Ecto neural progenitor cell (in vitro differentiated cells): ENCODE results near the gene SLC9B2.
A peak's percentile ranks its signal among the peaks of the same experiment; 100 is the strongest.

ENCODE experiments used
- DNase-seq: peaks from one replicate; pipeline ENCODE4 v3.0.0-alpha.2; 2018; ENCODE audit warnings: low spot score

SLC9B2 gene

DNA sequence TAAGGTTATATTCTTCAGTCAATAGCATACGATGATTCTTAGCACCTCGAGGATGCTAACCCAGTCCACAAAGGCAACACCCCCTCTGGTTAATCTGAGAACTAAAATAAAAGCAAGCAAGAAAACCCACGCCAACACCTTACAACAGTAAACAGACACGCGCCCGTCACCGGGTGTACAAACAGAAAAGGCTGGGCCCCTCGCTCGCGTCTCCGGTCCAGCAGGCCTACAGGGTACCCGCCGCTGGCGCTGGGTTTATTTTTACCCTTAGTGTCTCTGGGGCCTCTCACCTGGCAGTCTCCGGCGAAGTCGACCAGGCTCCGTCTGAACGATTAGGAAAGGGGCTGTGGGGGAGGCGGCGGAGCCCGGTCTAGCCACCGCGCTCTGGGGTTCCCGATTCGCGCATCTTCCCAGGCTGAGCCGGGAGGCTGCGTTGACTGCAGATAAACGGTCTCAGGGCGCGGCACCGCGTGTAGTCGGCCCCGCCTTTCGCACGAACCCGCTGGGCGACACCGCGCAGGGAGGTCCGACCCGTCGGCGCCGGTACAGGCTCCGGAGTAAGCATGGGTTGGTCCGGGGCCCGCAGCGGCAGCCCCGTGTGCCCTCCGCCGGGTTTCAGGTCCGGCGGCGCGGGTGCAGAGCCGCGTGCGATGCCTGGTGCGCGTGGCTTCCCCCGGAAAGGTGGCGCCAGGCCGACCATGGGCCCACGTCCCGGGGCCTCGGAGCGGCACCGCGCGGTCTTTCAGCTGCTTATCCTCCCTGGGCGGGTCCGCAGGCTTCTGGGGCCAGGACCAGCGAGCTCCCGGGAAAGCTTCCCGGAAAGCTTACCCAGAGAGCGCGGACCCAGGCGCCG is 441 bp downstream of the SLC9B2 start:
- peak; percentile 80 for DNase-seq

DNA sequence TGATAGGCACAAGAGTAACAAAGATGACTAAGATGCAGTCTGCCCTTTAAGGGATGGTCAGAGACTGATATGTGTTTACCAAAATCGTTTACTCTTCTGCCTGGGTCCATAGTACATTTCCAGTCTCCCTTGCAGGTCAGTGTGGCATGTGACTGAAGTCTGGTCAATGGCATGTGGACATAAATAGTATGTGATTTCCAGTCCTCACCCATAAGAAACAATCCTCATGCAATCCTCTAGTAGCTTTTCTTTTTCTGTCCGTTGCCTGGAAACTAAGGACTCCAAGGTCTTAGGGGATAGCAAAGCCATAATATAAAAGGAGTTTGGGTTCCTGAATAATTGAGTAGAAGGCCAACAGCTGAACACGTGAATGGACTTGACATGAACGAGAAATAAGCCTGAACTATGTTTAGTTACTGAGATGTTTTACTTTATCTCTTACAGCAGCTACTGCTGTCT is 1.1 kb downstream of the SLC9B2 start:
- DNase-seq: no peak

GRCh38 chr4:103074744-103075434 is 1.7 kb downstream of the SLC9B2 start:
- no peak for DNase-seq

DNA sequence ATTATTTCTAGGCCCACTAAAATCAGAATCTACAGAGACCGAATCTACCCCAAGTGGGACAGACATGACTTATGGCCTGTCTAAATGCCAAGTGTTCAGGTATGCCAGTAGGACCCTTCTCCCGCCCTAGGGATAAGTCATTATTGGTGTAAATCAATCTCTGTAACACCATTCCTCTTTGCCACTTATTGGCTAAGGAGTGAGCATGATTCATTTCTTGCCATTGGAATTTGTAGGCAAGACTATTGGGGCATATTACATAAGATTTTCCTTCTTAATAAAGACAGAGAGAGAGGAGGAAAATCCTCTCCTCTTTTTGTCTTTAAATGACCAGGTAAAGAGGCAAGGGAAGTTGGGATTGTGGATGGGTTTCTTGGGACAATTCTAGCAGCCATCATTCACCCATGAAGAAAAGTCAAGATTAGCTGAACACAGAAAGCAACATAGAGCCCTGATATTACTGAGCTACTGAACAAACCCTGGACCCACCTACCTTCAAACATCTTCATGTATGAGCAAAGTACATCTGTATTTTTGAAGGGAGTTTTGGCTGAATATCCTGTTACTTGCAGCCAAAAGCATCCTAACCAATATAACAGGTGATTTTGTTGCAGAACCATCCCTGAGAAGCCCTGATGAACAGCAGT is 2.6 kb downstream of the SLC9B2 start:
- DNase-seq: no peak

- DNase-seq: no peak
These were observed 8.6 kb downstream of the SLC9B2 start for GRCh38 chr4:103067841-103068547.

DNA sequence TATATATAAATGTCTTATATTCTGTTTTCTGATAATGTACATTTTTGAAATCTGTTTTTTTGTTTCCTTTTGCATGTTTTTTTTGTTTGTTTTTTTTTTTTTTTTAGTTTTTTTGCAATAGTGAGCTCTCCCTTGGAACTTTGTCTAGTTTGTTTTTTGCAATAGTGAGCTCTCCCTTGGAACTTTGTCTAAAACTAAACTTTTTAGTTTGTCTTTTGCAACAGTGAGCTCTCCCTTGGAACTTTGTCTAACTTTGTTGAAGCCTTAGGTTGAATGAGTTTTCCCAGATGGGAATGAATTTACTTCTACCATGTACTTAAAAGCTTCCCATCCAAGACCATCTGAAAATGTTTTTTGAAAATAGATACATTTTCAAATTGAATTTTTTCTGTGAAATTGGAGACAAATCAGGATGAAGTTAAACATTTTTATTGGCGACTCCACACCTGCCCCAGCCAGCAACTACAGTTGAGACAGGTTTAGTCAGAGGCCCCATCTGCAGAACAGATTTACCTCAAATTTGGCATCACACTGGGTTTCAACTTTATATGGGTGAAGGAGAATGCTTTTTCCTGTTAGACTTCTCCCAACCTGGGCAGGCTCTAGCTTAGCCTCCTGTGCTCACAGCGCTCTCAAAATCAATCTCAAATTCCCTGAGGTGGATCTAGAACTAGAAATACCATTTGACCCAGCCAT is 16.0 kb downstream of the SLC9B2 start:
- DNase-seq: no peak

DNA sequence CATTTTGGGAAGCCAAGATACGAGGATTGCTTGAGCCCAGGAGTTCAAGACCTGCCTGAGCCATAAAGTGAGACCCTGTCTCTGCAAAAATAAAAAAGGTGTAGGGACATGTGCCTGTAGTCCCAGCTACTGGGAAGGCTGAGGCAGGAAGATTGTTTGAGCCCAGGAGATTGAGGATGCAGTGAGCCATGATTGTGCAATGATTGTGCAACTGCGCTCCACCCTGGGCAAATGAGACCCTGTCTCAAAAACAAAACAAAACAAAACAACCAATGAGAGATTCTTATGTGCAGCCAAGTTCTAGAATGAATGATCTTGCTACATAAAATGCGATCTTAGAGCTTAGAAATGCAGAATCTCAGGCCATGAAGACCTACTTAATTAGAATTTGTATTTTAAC is 22.5 kb downstream of the SLC9B2 start:
- DNase-seq: no peak

- DNase-seq: no peak
These were observed 23.8 kb downstream of the SLC9B2 start for GRCh38 chr4:103052779-103053178.

DNA sequence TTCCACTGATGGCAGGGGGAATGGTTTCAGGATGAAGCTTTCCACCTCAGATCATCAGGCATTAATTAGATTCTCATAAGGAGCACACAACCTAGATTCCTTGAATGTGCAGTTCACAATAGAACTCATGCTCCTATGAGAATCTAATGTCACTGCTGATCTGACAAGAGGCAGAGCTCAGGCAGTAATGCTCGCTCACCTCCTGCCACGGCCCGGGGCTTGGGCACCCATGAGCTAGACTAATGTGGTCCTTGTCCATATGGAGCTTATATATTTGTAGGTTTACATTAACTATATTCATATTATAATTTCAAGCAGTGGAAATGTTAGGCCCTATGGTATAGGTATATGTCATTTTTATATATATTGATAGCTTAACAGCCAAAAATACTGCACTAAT is 24.4 kb downstream of the SLC9B2 start:
- DNase-seq: no peak

GRCh38 chr4:103050736-103051436 is 25.7 kb downstream of the SLC9B2 start:
- DNase-seq: no peak

DNA sequence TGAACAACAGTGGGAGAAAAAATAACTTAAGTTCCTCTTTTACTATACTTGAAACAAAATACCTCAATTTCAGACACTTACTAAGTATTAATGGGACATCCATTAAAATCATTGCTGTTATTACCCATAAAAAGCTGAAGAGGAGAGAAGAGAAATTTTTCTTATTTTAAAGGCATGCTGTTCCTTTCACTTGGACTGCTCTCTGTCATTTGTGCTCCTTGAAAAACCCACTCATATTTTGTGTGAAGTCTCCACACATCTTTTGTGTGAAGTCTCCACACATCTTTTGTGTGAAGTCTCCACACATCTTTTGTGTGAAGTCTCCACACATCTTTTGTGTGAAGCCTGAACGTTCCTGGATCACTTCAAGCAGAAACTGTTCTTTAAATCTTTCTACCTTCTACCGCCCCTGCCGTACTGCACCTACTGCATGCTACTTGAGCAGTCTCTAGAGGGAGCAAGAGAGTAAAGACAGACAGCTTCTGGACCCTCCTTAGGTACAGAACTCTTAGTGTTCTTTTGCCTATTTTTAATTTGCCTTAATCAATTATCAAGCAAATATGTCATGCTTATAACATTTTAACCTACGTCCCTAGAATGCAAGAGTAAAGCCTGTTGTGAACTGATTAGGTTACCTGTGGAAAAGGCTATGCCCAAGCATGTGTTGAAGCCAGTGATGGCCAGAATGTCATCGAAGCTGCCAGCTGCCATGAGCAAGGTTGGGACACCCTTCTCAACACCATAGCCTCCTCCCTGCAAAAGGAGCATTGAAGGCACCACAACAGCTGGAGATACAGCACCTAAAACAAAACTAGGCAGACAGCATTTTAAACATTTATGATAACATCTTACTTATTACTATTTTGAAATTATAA is 29.9 kb downstream of the SLC9B2 start:
- DNase-seq: no peak

- DNase-seq: no peak
These were observed 32.4 kb downstream of the SLC9B2 start for GRCh38 chr4:103044183-103044582.

DNA sequence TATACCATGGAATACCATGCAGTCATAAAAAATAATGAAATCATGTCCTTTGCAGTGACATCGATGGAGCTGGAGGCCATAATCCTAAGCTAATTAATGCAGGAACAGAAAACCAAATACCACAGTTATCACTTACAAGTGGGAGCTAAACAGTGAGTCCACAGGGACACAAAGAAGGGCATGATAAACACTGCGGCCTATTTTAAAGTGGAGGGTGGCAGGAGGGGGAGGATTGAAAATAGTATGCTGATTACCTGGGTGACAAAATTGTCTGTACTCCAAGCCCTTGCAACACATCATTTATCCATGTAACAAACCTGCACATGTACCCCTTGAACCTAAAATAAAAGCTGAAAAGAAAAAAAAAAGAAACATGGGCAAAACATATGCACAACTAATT is 40.4 kb downstream of the SLC9B2 start:
- DNase-seq: no peak

- DNase-seq: peak; percentile 58
These were observed 44.0 kb downstream of the SLC9B2 start for GRCh38 chr4:103032574-103032973.

DNA sequence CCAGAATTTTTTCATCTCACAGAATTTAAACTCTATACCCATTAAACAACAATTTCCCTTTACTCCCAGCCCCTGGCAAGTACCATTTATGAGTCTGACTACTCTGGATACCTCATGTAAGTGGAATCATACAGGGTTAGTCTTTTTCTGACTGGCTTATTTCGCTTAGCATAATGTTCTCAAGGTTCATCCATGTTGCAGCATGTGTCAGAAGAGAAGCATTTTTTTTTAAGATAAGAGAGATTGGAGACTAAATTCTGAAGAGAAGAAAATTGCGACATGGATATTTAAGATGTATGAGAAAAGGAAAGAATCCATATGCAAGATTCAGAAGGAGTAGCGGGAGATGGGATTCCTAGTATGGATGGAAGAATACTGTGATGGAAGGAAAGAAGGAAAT is 45.8 kb downstream of the SLC9B2 start:
- DNase-seq: no peak

DNA sequence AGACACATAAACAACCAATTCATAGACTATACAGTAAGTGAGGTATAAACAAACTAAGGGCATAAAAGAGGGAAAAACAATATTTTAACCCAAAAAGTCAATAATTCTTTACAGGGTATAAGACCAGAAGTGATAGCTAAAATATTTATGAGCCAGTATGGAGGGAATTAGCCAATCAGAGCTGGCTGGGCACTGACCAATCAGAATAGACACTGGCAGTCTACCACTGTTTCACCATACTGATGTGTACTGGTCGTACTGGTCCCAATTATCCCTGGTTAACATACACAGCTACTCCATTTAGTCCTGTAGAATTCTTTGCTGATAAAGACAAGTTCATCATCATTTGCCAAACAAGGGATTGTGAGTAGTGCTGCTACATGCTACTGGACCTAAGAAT is 47.3 kb downstream of the SLC9B2 start:
- no peak for DNase-seq

DNA sequence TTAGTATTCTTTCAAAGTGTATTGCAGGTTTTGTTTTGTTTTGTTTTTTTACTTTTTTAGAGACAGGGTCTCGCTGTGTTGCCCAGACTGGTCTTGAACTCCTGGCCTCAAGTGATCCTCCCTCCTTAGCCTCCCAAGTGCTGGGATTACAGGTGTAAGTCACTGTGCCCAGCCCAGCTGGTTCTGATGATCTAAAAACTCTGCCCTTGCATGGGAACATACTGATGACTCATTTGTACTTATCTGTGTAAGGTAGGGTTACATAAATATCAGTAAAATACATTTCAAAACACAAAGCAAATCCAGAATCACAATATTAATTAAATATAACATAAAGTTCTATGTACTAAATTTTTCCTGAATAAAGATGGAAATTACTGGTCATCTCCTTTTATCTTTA is 49.7 kb downstream of the SLC9B2 start:
- DNase-seq: no peak

- DNase-seq: no peak
These were observed 51.6 kb downstream of the SLC9B2 start for GRCh38 chr4:103024996-103025395.

DNA sequence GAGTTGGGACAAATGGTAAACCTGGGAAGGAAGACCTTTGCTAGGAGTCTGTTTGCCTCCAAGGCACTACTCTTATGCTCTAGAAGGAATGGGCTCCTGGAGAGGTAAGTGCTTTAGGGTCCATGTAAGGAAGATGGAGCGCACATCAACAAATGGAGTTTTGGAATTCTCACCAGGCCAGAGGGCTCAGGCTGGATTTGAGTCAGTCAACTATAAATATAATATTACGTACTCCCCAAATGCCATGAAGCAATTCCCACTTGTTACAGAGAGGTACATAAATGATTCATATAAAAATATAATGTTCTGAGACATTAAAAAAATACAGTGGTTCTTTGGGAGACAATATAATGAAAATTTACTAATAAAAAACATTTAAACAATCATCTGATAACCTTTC is 55.4 kb downstream of the SLC9B2 start:
- no peak for DNase-seq
